ENCODE results near the gene SCN4A.

SCN4A gene

DNA sequence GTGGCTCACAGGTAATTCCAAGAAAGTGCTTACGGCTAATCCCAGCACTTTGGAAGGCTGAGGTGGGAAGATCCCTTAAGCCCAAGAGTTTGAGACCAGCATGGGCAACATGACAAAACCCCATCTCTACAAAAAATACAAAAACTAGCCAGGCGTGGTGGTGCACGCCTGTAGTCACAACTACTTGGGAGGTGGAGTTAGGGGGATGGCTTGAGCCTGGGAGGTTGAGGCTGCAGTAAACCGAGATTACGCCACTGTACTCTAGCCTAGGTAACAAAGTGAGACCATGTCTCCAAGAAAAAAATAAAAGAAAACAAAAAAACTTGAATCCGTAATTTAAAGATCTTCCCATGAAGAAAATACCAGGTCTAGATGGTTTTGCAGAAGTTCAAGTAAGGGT is 42.7 kb upstream of the SCN4A start:
- Histone ChIP-seq H3K9me3 (ENCODE audit: low read length) (no peaks in the 10 kb centered on the region), H3K4me3 (ENCODE audit: low read depth, low read length, poor library complexity, severe bottlenecking) (no peak overlapping the region), H3K4me2 (ENCODE audit: low read length) (peak overlapping the region; percentile 34), H3K79me2 (ENCODE audit: insufficient read depth, low read length) (peaks cover 57% of the 10 kb centered on the region), H4K20me1 (ENCODE audit: insufficient read depth, low read length) (no peaks in the 10 kb centered on the region), H3K36me3 (ENCODE audit: insufficient read depth, low read length) (peaks cover 5% of the 10 kb centered on the region; the same call in 1 of the 2 replicates), H3K27me3 (ENCODE audit: insufficient read depth, low read length) (no peaks in the 10 kb centered on the region), H3K9me2 (ENCODE audit: low read depth, low read length) (no peaks in the 10 kb centered on the region), H3K27ac (ENCODE audit: low read depth, low read length, poor library complexity, severe bottlenecking) (peak overlapping the region; percentile 73), H3K4me1 (ENCODE audit: insufficient read depth, low read length, severe bottlenecking) (peaks cover 57% of the 10 kb centered on the region), H3K9ac (ENCODE audit: low read length) (no peak overlapping the region), H2AFZ (ENCODE audit: low read length) (no peak overlapping the region), H3F3A (ENCODE audit: insufficient read depth, low read length) (0 out of 2 replicates have a peak, but pooled peaks cover 9% of the 10 kb centered on the region)
- no peak for TF ChIP-seq EZH2 (IDR thresholded peaks at IDR 0.05; ENCODE audit: borderline replicate concordance, low read length)
- TF ChIP-seq, protein P1, sequence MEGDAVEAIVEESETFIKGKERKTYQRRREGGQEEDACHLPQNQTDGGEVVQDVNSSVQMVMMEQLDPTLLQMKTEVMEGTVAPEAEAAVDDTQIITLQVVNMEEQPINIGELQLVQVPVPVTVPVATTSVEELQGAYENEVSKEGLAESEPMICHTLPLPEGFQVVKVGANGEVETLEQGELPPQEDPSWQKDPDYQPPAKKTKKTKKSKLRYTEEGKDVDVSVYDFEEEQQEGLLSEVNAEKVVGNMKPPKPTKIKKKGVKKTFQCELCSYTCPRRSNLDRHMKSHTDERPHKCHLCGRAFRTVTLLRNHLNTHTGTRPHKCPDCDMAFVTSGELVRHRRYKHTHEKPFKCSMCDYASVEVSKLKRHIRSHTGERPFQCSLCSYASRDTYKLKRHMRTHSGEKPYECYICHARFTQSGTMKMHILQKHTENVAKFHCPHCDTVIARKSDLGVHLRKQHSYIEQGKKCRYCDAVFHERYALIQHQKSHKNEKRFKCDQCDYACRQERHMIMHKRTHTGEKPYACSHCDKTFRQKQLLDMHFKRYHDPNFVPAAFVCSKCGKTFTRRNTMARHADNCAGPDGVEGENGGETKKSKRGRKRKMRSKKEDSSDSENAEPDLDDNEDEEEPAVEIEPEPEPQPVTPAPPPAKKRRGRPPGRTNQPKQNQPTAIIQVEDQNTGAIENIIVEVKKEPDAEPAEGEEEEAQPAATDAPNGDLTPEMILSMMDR (IDR thresholded peaks at IDR 0.05; ENCODE audit: low read length): no peak

DNA sequence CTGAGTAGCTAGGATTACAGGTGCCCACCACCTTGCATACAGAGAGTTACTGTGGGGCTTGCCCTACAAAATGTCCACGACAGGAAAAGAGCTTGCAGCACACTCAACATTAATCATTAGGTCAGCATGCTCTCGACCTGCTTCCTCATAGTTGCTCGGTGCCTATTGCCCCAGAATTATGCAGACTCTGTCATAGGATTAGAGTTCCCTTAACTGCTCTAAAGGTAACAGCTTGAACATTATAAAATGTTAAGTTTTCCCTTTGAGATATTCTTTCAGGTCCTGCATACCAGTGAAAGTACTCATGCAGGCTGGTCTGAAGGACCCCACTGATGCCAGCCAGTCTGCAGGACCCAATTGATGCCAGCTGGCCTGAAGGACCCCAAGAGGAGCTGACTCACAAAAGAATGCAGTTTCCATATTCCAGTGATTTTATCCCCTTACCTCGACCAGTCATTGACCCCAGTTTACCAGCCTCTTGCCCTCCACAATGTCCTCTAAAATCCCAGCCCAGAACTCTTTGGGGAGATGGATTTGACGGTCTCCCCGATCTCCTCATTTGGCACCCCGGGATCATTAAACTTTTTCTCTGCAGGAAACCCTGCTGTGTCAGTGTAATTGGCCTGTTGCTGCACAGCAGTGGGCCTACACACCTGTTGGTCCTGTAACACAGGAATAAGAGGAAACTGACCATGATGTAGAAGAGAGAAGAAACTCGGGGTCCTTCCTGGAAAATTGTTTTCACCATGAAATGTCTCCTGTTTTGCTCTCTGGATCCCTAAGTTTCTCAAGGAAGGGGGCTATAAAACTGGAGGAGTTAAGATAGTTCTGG is 37.1 kb upstream of the SCN4A start:
- Histone ChIP-seq H3F3A (ENCODE audit: insufficient read depth, low read length) (no peaks in the 10 kb centered on the region), H3K4me2 (ENCODE audit: low read length) (no peak overlapping the region), H3K27me3 (ENCODE audit: insufficient read depth, low read length) (no peaks in the 10 kb centered on the region), H3K27ac (ENCODE audit: low read depth, low read length, poor library complexity, severe bottlenecking) (peak overlapping the region; percentile 10), H3K9ac (ENCODE audit: low read length) (no peak overlapping the region), H3K4me3 (ENCODE audit: low read depth, low read length, poor library complexity, severe bottlenecking) (no peak overlapping the region), H3K79me2 (ENCODE audit: insufficient read depth, low read length) (peaks cover 31% of the 10 kb centered on the region; the same call in 1 of the 2 replicates), H3K9me3 (ENCODE audit: low read length) (no peaks in the 10 kb centered on the region), H2AFZ (ENCODE audit: low read length) (no peak overlapping the region), H3K9me2 (ENCODE audit: low read depth, low read length) (no peaks in the 10 kb centered on the region), H4K20me1 (ENCODE audit: insufficient read depth, low read length) (no peaks in the 10 kb centered on the region), H3K36me3 (ENCODE audit: insufficient read depth, low read length) (peaks cover 27% of the 10 kb centered on the region), H3K4me1 (ENCODE audit: insufficient read depth, low read length, severe bottlenecking) (peaks cover 24% of the 10 kb centered on the region)
- no peak for TF ChIP-seq EZH2 (IDR thresholded peaks at IDR 0.05; ENCODE audit: borderline replicate concordance, low read length)
- TF ChIP-seq, protein P1 (IDR thresholded peaks at IDR 0.05; ENCODE audit: low read length): no peak

DNA sequence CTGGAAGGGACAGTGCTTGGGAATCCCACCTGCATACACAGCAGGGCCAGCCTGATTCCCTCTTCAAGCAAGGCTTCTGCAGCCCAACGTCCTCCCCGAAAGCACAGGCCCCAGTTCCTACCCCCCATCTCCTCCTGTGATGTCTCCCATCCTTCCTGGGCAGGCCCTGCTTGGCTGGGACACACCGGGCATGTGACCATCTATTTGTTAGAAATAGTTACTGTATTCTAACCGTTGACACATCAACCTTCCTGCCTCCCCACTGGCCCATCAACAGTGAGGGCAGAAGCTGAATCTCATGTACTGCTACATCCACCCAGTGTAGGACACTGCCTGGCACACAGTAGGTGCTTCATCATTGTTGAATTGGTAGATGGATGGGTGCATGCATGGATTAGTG is 36.1 kb upstream of the SCN4A start:
- H3K27ac ChIP-seq (ENCODE audit: low read depth, low read length, poor library complexity, severe bottlenecking): no peak overlapping the region
- no peak for TF ChIP-seq EZH2 (IDR thresholded peaks at IDR 0.05; ENCODE audit: borderline replicate concordance, low read length)
- TF ChIP-seq, protein P1 (IDR thresholded peaks at IDR 0.05; ENCODE audit: low read length): no peak
- no peaks in the 10 kb centered on the region for H3F3A ChIP-seq (ENCODE audit: insufficient read depth, low read length)
- no peak overlapping the region for H3K9ac ChIP-seq (ENCODE audit: low read length)
- no peaks in the 10 kb centered on the region for H3K9me3 ChIP-seq (ENCODE audit: low read length)
- H3K4me1 ChIP-seq (ENCODE audit: insufficient read depth, low read length, severe bottlenecking): peaks cover 23% of the 10 kb centered on the region
- H3K4me3 ChIP-seq (ENCODE audit: low read depth, low read length, poor library complexity, severe bottlenecking): no peak overlapping the region
- H3K36me3 ChIP-seq (ENCODE audit: insufficient read depth, low read length): peaks cover 36% of the 10 kb centered on the region
- peaks cover 29% of the 10 kb centered on the region; the same call in 1 of the 2 replicates for H3K79me2 ChIP-seq (ENCODE audit: insufficient read depth, low read length)
- H4K20me1 ChIP-seq (ENCODE audit: insufficient read depth, low read length): no peaks in the 10 kb centered on the region
- H2AFZ ChIP-seq (ENCODE audit: low read length): no peak overlapping the region
- H3K27me3 ChIP-seq (ENCODE audit: insufficient read depth, low read length): no peaks in the 10 kb centered on the region
- no peak overlapping the region for H3K4me2 ChIP-seq (ENCODE audit: low read length)
- no peaks in the 10 kb centered on the region for H3K9me2 ChIP-seq (ENCODE audit: low read depth, low read length)

Data from OCI-LY1 (cell line).